HepG2 (cell line): ENCODE measurements around the gene PIK3CD. TPM values are rescaled to one million over a fixed set of nuclear protein-coding genes. Genes with fewer than 3 reads are reported as not detected.

Source experiments
- ATAC-seq: fragments of 200-7000 bp; cut with Tn5 transposase; 3 replicates; pipeline ENCODE4 v1.9.1; 2020; ENCODE audit warnings: mild to moderate bottlenecking, moderate library complexity
- BruUV-seq: library from RNA; stranded (reverse); fragments of 400-500 nt; replicated peaks from 2 replicates; lab custom pipeline; 2021; lab: Mats Ljungman, UMichigan
- CTCF ChIA-PET: fragments of 300-600 bp; formaldehyde crosslinking; extraction: SDS; loops from one replicate; lab custom pipeline; 2021; ENCODE audit warnings: low total read pairs, inconsistent platforms, low intra/inter-chr PET ratio; lab: Yijun Ruan, JAX
- POLR2A ChIA-PET: fragments of 350-600 bp; sonication (Branson Sonifier 250); formaldehyde crosslinking; loops from one replicate; lab custom pipeline; 2020; ENCODE audit warnings: antibody characterized with exemption, inconsistent platforms; lab: Yijun Ruan, JAX
- DNase-seq: peaks from one replicate; pipeline ENCODE4 v3.0.0-alpha.2; 2015; ENCODE audit warnings: low spot score
- FAIRE-seq: peaks from 3 replicates; lab custom pipeline; 2011; peaks lifted over from hg19 to GRCh38; lab: Jason Lieb, UNC
- H2AFZ ChIP-seq: one replicate; pipeline ENCODE4 v1.6.1; 2011; ENCODE audit warnings: low read length, inconsistent platforms
- H3K27ac ChIP-seq: fragments of 300-600 bp; 3 replicates; pipeline ENCODE4 v1.8.0; 2011; ENCODE audit warnings: mixed run types, mild to moderate bottlenecking, mixed read lengths, low read length, inconsistent platforms; ENCODE audit not compliant: insufficient read depth; ENCODE audit errors: extremely low read length
- H3K27me3 ChIP-seq, 2 experiments: fragments of 200-600 bp in 1 of 2; 2 replicates in 1 of 2; 3 replicates in 1 of 2; pipeline versions ENCODE4 v1.6.0 to v1.8.0; 2011; ENCODE audit warnings: low read length in 2 of 2, mild to moderate bottlenecking in 2 of 2, moderate library complexity in 2 of 2, inconsistent platforms in 1 of 2; ENCODE audit not compliant: insufficient read depth in 2 of 2, control insufficient read depth in 1 of 2
- H3K36me3 ChIP-seq, 2 experiments: fragments of 200-600 bp in 1 of 2; replicated peaks in 1 of 2; 2 replicates in 1 of 2; 3 replicates in 1 of 2; pipeline versions ENCODE4 v1.5.1 to v1.8.0; 2011; ENCODE audit warnings: low read length in 2 of 2, inconsistent platforms in 1 of 2; ENCODE audit not compliant: insufficient read depth in 2 of 2, control insufficient read depth in 1 of 2
- H3K4me1 ChIP-seq: 2 replicates; pipeline ENCODE4 v1.5.1; 2012; ENCODE audit warnings: low read length, inconsistent platforms; ENCODE audit not compliant: insufficient read depth
- H3K4me2 ChIP-seq: 2 replicates; pipeline ENCODE4 v1.6.0; 2011; ENCODE audit warnings: low read depth, low read length, inconsistent platforms
- H3K4me3 ChIP-seq, 3 experiments: fragments of 200-600 bp in 1 of 3; sonication (generic), shearing (Covaris generic) in 1 of 3; replicated peaks in 1 of 3; 2 replicates each; pipeline ENCODE4 v1.5.1; 2011 to 2016; ENCODE audit warnings: low read length in 3 of 3, inconsistent platforms in 2 of 3, low read depth in 2 of 3, mild to moderate bottlenecking in 2 of 3, control low read depth in 1 of 3, mixed read lengths in 1 of 3; ENCODE audit not compliant: insufficient read depth in 1 of 3
- H3K79me2 ChIP-seq: one replicate; pipeline ENCODE4 v1.6.1; 2011; ENCODE audit warnings: low read length, inconsistent platforms; ENCODE audit not compliant: insufficient read depth
- H3K9ac ChIP-seq: 2 replicates; pipeline ENCODE4 v1.6.0; 2011; ENCODE audit warnings: mild to moderate bottlenecking, low read depth, low read length, inconsistent platforms; ENCODE audit not compliant: insufficient read depth
- H3K9me3 ChIP-seq: 2 replicates; pipeline ENCODE4 v1.5.1; 2012; ENCODE audit warnings: mild to moderate bottlenecking, low read length
- H4K20me1 ChIP-seq: 2 replicates; pipeline ENCODE4 v1.6.0; 2011; ENCODE audit warnings: inconsistent platforms, mild to moderate bottlenecking, low read length, moderate library complexity; ENCODE audit not compliant: insufficient read depth
- GTF3A ChIP-seq: sonication (generic); formaldehyde crosslinking; conservative IDR thresholded peaks from 2 replicates; pipeline ENCODE4 v1.4.0; 2020; ENCODE audit warnings: mild to moderate bottlenecking, missing genetic modification reagents
- HNRNPL ChIP-seq: fragments of 200-400 bp; formaldehyde crosslinking; IDR thresholded peaks from 2 replicates; pipeline ENCODE4 v1.6.1; 2017; ENCODE audit warnings: mild to moderate bottlenecking, low read depth, low read length
- KDM3A ChIP-seq: IDR thresholded peaks from 2 replicates; pipeline ENCODE4 v1.6.1; 2018; ENCODE audit warnings: low read depth, missing compliant biosample characterization
- KLF15 ChIP-seq: sonication (generic); formaldehyde crosslinking; IDR thresholded peaks from 2 replicates; pipeline ENCODE4 v1.8.1; 2023; ENCODE audit warnings: borderline replicate concordance, mild to moderate bottlenecking, inconsistent platforms, missing genetic modification reagents, mixed read lengths
- MEIS2 ChIP-seq: sonication (generic); formaldehyde crosslinking; IDR thresholded peaks from 2 replicates; pipeline ENCODE4 v1.9.0; 2021; ENCODE audit warnings: mild to moderate bottlenecking, missing genetic modification reagents
- TIGD3 ChIP-seq: sonication (generic); formaldehyde crosslinking; IDR thresholded peaks from 2 replicates; pipeline ENCODE4 v1.5.1; 2020; ENCODE audit warnings: mild to moderate bottlenecking, missing genetic modification reagents, borderline replicate concordance
- ZBTB7B ChIP-seq: sonication (generic); formaldehyde crosslinking; IDR thresholded peaks from 2 replicates; pipeline ENCODE4 v1.4.0; 2020; ENCODE audit warnings: missing genetic modification reagents
- ZNF552 ChIP-seq: sonication (generic); formaldehyde crosslinking; IDR thresholded peaks from 2 replicates; pipeline ENCODE4 v1.9.0; 2022; ENCODE audit warnings: missing genetic modification reagents, mild to moderate bottlenecking, borderline replicate concordance
- ZNF749 ChIP-seq: sonication (generic); formaldehyde crosslinking; IDR thresholded peaks from 2 replicates; pipeline ENCODE4 v1.8.0; 2022; ENCODE audit warnings: mild to moderate bottlenecking, missing genetic modification reagents, moderate library complexity, borderline replicate concordance
- WGBS: methylation state at CpG from one replicate; pipeline ENCODE4 v1.1.6; 2017; ENCODE audit warnings: low lambda C conversion rate; 5-methylcytosine and 5-hydroxymethylcytosine counted together
- in situ Hi-C: cut with HindIII; loops from 2 replicates; pipeline ENCODE4 v1.10.0; 2017; ENCODE audit warnings: low pct_unique_long_range_greater_than_20kb; ENCODE audit not compliant: extremely low pct_ligation_motif_present
- intact Hi-C: fragments of 100-400 bp; cut with micrococcal nuclease; formaldehyde crosslinking; loops from one replicate; pipeline ENCODE4 v1.10.0; 2022; ENCODE audit not compliant: unreplicated experiment
- polyA plus RNA-seq, 8 experiments: library from polyadenylated mRNA; depleted of rRNA in 3 of 8; stranded (reverse) in 7 of 8; unstranded in 1 of 8; fragments of >200 nt; fragmentation: Illumina TruSeq in 4 of 8; extraction: Trizol in 4 of 8; gene quantifications; 2 replicates each; pipeline versions ENCODE4 v1.2.1 to v1.2.3, GENCODE V29; 2011 to 2016; ENCODE audit warnings: low read depth in 4 of 8, missing spikeins in 1 of 8, mixed read lengths in 1 of 8; ENCODE audit not compliant: insufficient read depth in 1 of 8
- total RNA-seq, 5 experiments: library from RNA; depleted of rRNA; stranded (reverse); fragments of >200 nt; fragmentation: Illumina TruSeq; extraction: Trizol; gene quantifications; 2 replicates each; pipeline ENCODE4 v1.2.3, GENCODE V29; 2016; ENCODE audit warnings: low read depth in 1 of 5

The PIK3CD gene
- total and polyA plus RNA-seq, 2 of the 13 experiments (the other 11 are each of a cell fraction or from before 2014, with no cell fraction given) = 7.1 to 10.0 TPM

DNA sequence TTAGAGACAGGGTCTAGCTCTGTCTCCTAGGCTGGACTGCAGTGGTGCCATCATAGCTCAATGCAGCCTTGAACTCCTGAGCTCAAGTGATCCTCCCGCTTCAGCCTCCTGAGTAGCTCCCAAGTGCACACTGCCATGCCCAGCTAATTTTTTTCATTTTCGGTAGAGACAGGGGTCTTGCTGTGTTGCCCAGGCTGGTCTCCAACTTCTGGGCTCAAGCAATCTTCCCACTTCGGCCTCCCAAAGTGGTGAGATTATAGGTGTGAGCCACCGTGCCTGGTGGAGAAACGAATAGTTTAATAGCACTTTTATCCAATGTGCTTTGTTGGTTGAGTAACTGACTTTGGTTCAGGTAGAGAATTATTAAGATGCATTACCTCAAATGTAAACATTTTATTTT lies 20.9 kb downstream of the PIK3CD start:
- H4K20me1 ChIP-seq = no peaks in the 10 kb centered on the region
- no peak overlapping the region for H3K4me3 ChIP-seq
- CTCF ChIA-PET = no interaction called here
- WGBS = 50% methylated on average over 5 of the region's 5 CpGs
- no peak overlapping the region for H2AFZ ChIP-seq
- H3K27me3 ChIP-seq = peaks cover 0 to 12% of the 10 kb centered on the region in 2 experiments; a peak in 2 of 5 replicates
- intact Hi-C loops = no loop called here
- H3K9me3 ChIP-seq = no peaks in the 10 kb centered on the region
- no peak overlapping the region for H3K9ac ChIP-seq
- DNase-seq (no peak), FAIRE-seq (no peak), ATAC-seq (no peak)
- no peaks in the 10 kb centered on the region for H3K36me3 ChIP-seq
- peaks cover 30% of the 10 kb centered on the region for H3K4me1 ChIP-seq
- TF ChIP-seq GTF3A (no peak), MEIS2 (CRISPR knock-in tag) (no peak), ZNF749 (CRISPR knock-in tag) (no peak), TIGD3 (CRISPR knock-in tag) (no peak), KLF15 (CRISPR knock-in tag) (no peak), ZNF552 (CRISPR knock-in tag) (no peak)
- H3K79me2 ChIP-seq = no peaks in the 10 kb centered on the region
- no peak overlapping the region for H3K4me2 ChIP-seq
- BruUV-seq = no TSS peak
- in situ Hi-C loops = no loop called here
- no peak overlapping the region for H3K27ac ChIP-seq
- POLR2A ChIA-PET = interaction anchor here (0.7 to 1.3 kb wide), 2 partner anchors 14 to 320 kb away, joined by 3 to 4 read pairs; no protein-coding TSS in a partner anchor

GRCh38 chr1:9675393-9675792 lies 23.9 kb downstream of the PIK3CD start:
- no peak for TF ChIP-seq ZBTB7B
- no peak for TF ChIP-seq HNRNPL
- TF ChIP-seq KDM3A (CRISPR knock-in tag) = no peak
- Histone ChIP-seq H3K9me3 (no peaks in the 10 kb centered on the region), H3K79me2 (no peaks in the 10 kb centered on the region), H3K4me2 (no peak overlapping the region), H3K27ac (no peak overlapping the region), H3K36me3 (no peaks in the 10 kb centered on the region), H3K9ac (no peak overlapping the region), H3K27me3 (peaks cover 0 to 9% of the 10 kb centered on the region in 2 experiments; a peak in 2 of 5 replicates), H2AFZ (no peak overlapping the region), H4K20me1 (no peaks in the 10 kb centered on the region), H3K4me1 (peaks cover 30% of the 10 kb centered on the region), H3K4me3 (no peak overlapping the region)
- ATAC-seq (no peak), FAIRE-seq (no peak), DNase-seq (no peak)
- ChIA-PET CTCF (no interaction called here), POLR2A (no interaction called here)
- intact Hi-C loops = no loop called here
- WGBS = 31% methylated on average over 3 of the region's 3 CpGs
- in situ Hi-C loops = no loop called here
- BruUV-seq = no TSS peak
